ENCODE measurements around the gene SORCS2. TPM values are rescaled to one million over a fixed set of nuclear protein-coding genes. Genes with fewer than 3 reads are reported as not detected.

The SORCS2 gene
- total RNA-seq, 2 experiments from 2014 or later: 0.03 TPM; not detected in 1

GRCh38 chr4:7465017-7465416, 272.7 kb downstream of the SORCS2 start:
- H2AFZ ChIP-seq (ENCODE audit: low read length): no peak overlapping the region
- H3K4me1 ChIP-seq (ENCODE audit: insufficient read depth, low read length, poor library complexity, severe bottlenecking): no peaks in the 10 kb centered on the region
- no TSS peak for BruUV-seq (replicated peaks)
- H3K9me3 ChIP-seq (ENCODE audit: low read length): no peaks in the 10 kb centered on the region
- H3K36me3 ChIP-seq (ENCODE audit: insufficient read depth, low read length): no peaks in the 10 kb centered on the region
- CTCF ChIA-PET (ENCODE audit: unreplicated experiment): no interaction called here
- H3K4me2 ChIP-seq (ENCODE audit: low read length): no peak overlapping the region
- H4K20me1 ChIP-seq (ENCODE audit: insufficient read depth, low read length): no peaks in the 10 kb centered on the region
- POLR2A ChIA-PET: no interaction called here
- H3K4me3 ChIP-seq (ENCODE audit: low read depth, low read length, poor library complexity, severe bottlenecking): no peak overlapping the region
- intact Hi-C loops (cut with micrococcal nuclease; ENCODE audit: unreplicated experiment): no loop called here
- H3K79me2 ChIP-seq (ENCODE audit: insufficient read depth, low read depth, low read length): no peaks in the 10 kb centered on the region
- no peak for DNase-seq (ENCODE audit: low spot score)
- no peak for TF ChIP-seq EZH2phosphoT487 (IDR thresholded peaks at IDR 0.05; ENCODE audit: borderline replicate concordance, low read depth, low read length)
- TF ChIP-seq CTCF (conservative IDR thresholded peaks at IDR 0.05; ENCODE audit: low read length): no peak
- H3K27ac ChIP-seq (ENCODE audit: low read depth, low read length, poor library complexity, severe bottlenecking): no peak overlapping the region
- H3K9me2 ChIP-seq (ENCODE audit: insufficient read depth, low read length): no peaks in the 10 kb centered on the region

GRCh38 chr4:7466215-7466614, 273.9 kb downstream of the SORCS2 start:
- Histone ChIP-seq H3K79me2 (ENCODE audit: insufficient read depth, low read depth, low read length) (no peaks in the 10 kb centered on the region), H3K9me2 (ENCODE audit: insufficient read depth, low read length) (no peaks in the 10 kb centered on the region), H3K9me3 (ENCODE audit: low read length) (no peaks in the 10 kb centered on the region), H3K4me1 (ENCODE audit: insufficient read depth, low read length, poor library complexity, severe bottlenecking) (no peaks in the 10 kb centered on the region), H3K4me3 (ENCODE audit: low read depth, low read length, poor library complexity, severe bottlenecking) (no peak overlapping the region), H3K27ac (ENCODE audit: low read depth, low read length, poor library complexity, severe bottlenecking) (no peak overlapping the region), H3K4me2 (ENCODE audit: low read length) (no peak overlapping the region), H4K20me1 (ENCODE audit: insufficient read depth, low read length) (no peaks in the 10 kb centered on the region), H2AFZ (ENCODE audit: low read length) (no peak overlapping the region), H3K36me3 (ENCODE audit: insufficient read depth, low read length) (no peaks in the 10 kb centered on the region)
- ChIA-PET CTCF (ENCODE audit: unreplicated experiment) (no interaction called here), POLR2A (no interaction called here)
- BruUV-seq (replicated peaks): no TSS peak
- no peak for TF ChIP-seq EZH2phosphoT487 (IDR thresholded peaks at IDR 0.05; ENCODE audit: borderline replicate concordance, low read depth, low read length)
- no peak for TF ChIP-seq CTCF (conservative IDR thresholded peaks at IDR 0.05; ENCODE audit: low read length)
- no peak for DNase-seq (ENCODE audit: low spot score)
- intact Hi-C loops (cut with micrococcal nuclease; ENCODE audit: unreplicated experiment): no loop called here

- BruUV-seq (replicated peaks): no TSS peak
- H3K4me2 ChIP-seq (ENCODE audit: low read length): no peak overlapping the region
- POLR2A ChIA-PET: no interaction called here
- H3K4me3 ChIP-seq (ENCODE audit: low read depth, low read length, poor library complexity, severe bottlenecking): no peak overlapping the region
- no peaks in the 10 kb centered on the region for H3K79me2 ChIP-seq (ENCODE audit: insufficient read depth, low read depth, low read length)
- H3K9me3 ChIP-seq (ENCODE audit: low read length): no peaks in the 10 kb centered on the region
- H3K9me2 ChIP-seq (ENCODE audit: insufficient read depth, low read length): no peaks in the 10 kb centered on the region
- no peaks in the 10 kb centered on the region for H3K36me3 ChIP-seq (ENCODE audit: insufficient read depth, low read length)
- no peaks in the 10 kb centered on the region for H4K20me1 ChIP-seq (ENCODE audit: insufficient read depth, low read length)
- no peak overlapping the region for H3K27ac ChIP-seq (ENCODE audit: low read depth, low read length, poor library complexity, severe bottlenecking)
- no peak overlapping the region for H2AFZ ChIP-seq (ENCODE audit: low read length)
- CTCF ChIA-PET (ENCODE audit: unreplicated experiment): interaction anchor here (0.5 to 0.8 kb wide), 2 partner anchors 8 to 13 kb away, joined by 4 to 6 read pairs; no protein-coding TSS in a partner anchor
- intact Hi-C loops (cut with micrococcal nuclease; ENCODE audit: unreplicated experiment): no loop called here
- H3K4me1 ChIP-seq (ENCODE audit: insufficient read depth, low read length, poor library complexity, severe bottlenecking): no peaks in the 10 kb centered on the region
- DNase-seq (ENCODE audit: low spot score): no peak
- TF ChIP-seq EZH2phosphoT487 (IDR thresholded peaks at IDR 0.05; ENCODE audit: borderline replicate concordance, low read depth, low read length) (no peak), CTCF (conservative IDR thresholded peaks at IDR 0.05; ENCODE audit: low read length) (no peak)
These were observed 274.6 kb downstream of the SORCS2 start for GRCh38 chr4:7466904-7467303.

Measured in OCI-LY7 (cell line).